ENCODE data around the gene CBFB. TPM values are rescaled to one million over a fixed set of nuclear protein-coding genes. Genes with fewer than 3 reads are reported as not detected.

CBFB gene
- total RNA-seq, 6 donors from 2014 or later: 31.4 to 73.4 (median 54.1) TPM

DNA sequence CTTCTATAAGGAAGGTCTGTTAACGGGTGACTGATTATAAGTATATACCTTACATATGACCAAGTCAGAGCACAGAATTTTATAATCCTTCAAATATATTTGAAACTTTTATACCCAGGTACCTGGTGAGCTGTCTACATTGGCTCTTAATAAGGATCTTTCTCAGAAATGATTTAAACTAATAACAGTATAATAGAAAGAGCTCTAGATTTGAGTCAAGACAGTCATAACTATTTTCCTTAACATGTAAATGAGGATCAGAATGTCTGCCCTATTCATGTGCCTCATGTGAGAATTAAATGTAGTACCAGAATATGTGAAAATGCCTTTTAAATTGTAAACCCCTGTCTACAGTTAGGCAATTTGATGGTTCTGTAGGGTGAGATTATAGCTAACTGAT lies 14.5 kb downstream of the CBFB start:
- WGBS, 2 donors: 90 to 96% methylated on average over 1 of the region's 1 CpG
- no peak for DNase-seq
- H3K4me1 ChIP-seq: no peaks in the 10 kb centered on the region
- TF ChIP-seq, protein P1, sequence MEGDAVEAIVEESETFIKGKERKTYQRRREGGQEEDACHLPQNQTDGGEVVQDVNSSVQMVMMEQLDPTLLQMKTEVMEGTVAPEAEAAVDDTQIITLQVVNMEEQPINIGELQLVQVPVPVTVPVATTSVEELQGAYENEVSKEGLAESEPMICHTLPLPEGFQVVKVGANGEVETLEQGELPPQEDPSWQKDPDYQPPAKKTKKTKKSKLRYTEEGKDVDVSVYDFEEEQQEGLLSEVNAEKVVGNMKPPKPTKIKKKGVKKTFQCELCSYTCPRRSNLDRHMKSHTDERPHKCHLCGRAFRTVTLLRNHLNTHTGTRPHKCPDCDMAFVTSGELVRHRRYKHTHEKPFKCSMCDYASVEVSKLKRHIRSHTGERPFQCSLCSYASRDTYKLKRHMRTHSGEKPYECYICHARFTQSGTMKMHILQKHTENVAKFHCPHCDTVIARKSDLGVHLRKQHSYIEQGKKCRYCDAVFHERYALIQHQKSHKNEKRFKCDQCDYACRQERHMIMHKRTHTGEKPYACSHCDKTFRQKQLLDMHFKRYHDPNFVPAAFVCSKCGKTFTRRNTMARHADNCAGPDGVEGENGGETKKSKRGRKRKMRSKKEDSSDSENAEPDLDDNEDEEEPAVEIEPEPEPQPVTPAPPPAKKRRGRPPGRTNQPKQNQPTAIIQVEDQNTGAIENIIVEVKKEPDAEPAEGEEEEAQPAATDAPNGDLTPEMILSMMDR (IDR thresholded peaks at IDR 0.05): no peak
- TF ChIP-seq POLR2A (IDR thresholded peaks at IDR 0.05) (no peak), POLR2AphosphoS5 (IDR thresholded peaks at IDR 0.05) (no peak)
- peaks cover 0 to 36% (median 4%) of the 10 kb centered on the region in 4 donors for H3K36me3 ChIP-seq
- no peaks in the 10 kb centered on the region for H3K9me3 ChIP-seq
- H3K4me3 ChIP-seq: no peak overlapping the region
- no peak overlapping the region for H3K27ac ChIP-seq
- H3K27me3 ChIP-seq: no peaks in the 10 kb centered on the region
- no peak for ATAC-seq (ENCODE audit: low FRiP score in 2 of 2)

DNA sequence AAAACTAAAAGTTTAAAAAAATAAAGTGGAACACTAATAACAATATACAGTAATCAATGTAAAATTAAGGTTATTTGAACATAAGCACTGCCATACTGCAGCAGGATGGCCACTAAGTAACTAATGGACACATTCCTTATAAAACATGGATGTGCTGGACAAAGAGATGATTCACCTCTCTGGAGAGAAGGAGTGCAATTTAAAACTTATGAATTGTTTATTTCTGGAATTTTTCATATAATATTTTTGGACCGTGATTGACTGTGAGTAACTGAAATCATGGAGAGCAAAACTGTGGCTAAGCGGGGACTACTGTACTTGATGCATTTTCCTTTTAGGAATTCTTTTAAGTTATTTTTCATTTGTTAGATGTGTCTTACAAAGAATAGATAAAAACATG lies 21.8 kb downstream of the CBFB start:
- no peaks in the 10 kb centered on the region for H3K27me3 ChIP-seq
- H3K4me1 ChIP-seq: peaks cover 3 to 7% (median 3%) of the 10 kb centered on the region in 4 donors
- H3K4me3 ChIP-seq: no peak overlapping the region
- ATAC-seq (ENCODE audit: low FRiP score in 2 of 2): no peak
- TF ChIP-seq, protein P1 (IDR thresholded peaks at IDR 0.05): no peak
- TF ChIP-seq POLR2A (IDR thresholded peaks at IDR 0.05): no peak
- no peak for TF ChIP-seq POLR2AphosphoS5 (IDR thresholded peaks at IDR 0.05)
- TF ChIP-seq EP300 (IDR thresholded peaks at IDR 0.05): no peak
- H3K27ac ChIP-seq: no peak overlapping the region
- WGBS, 2 donors: 96 to 98% methylated on average over 2 of the region's 2 CpGs
- H3K9me3 ChIP-seq: no peaks in the 10 kb centered on the region
- no peak for DNase-seq
- H3K36me3 ChIP-seq: peaks cover 0 to 18% (median 7%) of the 10 kb centered on the region in 4 donors

DNA sequence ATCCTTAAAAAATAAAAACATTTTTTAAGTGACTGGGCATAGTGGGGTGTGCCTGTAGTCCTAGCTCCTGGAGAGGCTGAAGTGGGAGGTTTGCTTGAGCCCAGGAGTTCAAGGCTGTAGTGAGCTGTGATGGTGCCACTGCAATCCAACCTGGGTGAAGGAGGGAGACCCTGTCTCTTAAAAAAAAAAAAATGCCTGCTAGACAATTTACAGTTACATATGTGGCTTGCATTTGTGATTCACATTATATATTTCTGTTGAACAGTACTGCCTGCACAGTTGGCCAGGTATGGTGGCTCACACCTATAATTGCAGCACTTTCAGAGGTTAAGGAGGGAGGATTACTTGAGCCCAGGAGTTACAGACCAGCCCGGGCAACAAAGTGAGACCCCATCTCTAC lies 23.4 kb downstream of the CBFB start:
- TF ChIP-seq EP300 (IDR thresholded peaks at IDR 0.05): no peak
- TF ChIP-seq POLR2AphosphoS5 (IDR thresholded peaks at IDR 0.05): no peak
- TF ChIP-seq, protein P1 (IDR thresholded peaks at IDR 0.05): no peak
- DNase-seq (no peak), ATAC-seq (ENCODE audit: low FRiP score in 2 of 2) (no peak)
- Histone ChIP-seq H3K4me1 (peaks cover 3 to 9% (median 4%) of the 10 kb centered on the region in 4 donors), H3K27ac (no peak overlapping the region), H3K4me3 (no peak overlapping the region), H3K36me3 (peaks cover 0 to 6% (median 2%) of the 10 kb centered on the region in 4 donors), H3K9me3 (no peaks in the 10 kb centered on the region), H3K27me3 (no peaks in the 10 kb centered on the region)
- 82 to 87% methylated on average over 1 of the region's 1 CpG for WGBS, 2 donors

DNA sequence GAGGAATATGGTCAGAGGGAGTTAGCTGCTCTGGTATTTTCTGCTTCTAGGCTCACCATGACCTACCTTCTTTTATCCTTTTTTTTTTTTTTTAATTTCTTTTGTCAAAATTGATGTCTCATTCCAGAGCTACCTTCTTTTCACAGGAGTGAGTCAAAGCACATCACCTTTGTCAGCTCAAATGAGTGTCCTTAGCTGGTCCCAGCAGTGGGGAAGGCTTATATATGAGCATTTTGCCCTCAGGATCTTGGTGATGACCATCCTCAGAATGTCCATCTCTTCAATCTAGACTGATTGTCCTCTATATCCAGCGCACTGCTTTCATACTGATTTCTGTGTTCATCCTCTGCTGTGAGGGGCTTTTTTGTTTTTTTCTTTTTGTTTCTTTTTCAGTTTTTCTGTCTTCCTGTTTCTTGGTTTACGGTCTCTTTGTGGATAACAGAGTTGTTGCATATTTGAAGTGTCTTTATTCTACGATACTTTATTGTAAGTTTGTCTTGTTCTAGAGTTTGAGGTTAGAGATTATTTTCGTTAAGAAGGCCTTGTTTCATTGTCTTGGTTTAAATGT lies 24.9 kb downstream of the CBFB start:
- H3K4me3 ChIP-seq: no peak overlapping the region
- H3K9me3 ChIP-seq: no peaks in the 10 kb centered on the region
- no peaks in the 10 kb centered on the region for H3K27me3 ChIP-seq
- no peak overlapping the region for H3K27ac ChIP-seq
- ATAC-seq (ENCODE audit: low FRiP score in 2 of 2): no peak
- TF ChIP-seq POLR2AphosphoS5 (IDR thresholded peaks at IDR 0.05) (no peak), EP300 (IDR thresholded peaks at IDR 0.05) (no peak), POLR2A (IDR thresholded peaks at IDR 0.05) (no peak)
- TF ChIP-seq, protein P1 (IDR thresholded peaks at IDR 0.05): no peak
- H3K36me3 ChIP-seq: peaks cover 0 to 6% (median 2%) of the 10 kb centered on the region in 4 donors
- DNase-seq: no peak
- H3K4me1 ChIP-seq: peaks cover 3 to 9% (median 4%) of the 10 kb centered on the region in 4 donors
- 83% methylated on average over 4 of the region's 4 CpGs for WGBS, 2 donors

DNA sequence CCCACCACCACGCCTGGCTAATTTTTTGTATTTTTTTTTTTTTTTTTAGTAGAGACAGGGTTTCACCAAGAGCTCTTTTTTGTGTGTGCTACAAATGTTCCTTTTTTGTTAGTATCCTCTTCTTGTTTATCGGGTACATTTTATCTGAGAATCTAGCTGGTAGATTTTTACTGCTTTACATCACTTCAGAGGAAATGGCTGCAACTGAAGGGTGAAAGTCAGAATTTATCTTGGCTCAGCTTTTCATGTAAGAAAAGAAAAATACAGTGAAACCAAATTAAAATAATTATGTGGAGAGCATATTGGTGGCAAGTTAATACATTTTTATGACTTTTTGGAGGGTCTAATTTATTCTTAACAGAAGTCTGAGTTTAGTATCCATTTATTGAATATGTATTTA lies 26.0 kb downstream of the CBFB start:
- Histone ChIP-seq H3K4me3 (no peak overlapping the region), H3K27ac (no peak overlapping the region), H3K27me3 (no peaks in the 10 kb centered on the region), H3K4me1 (peaks cover 3 to 9% (median 4%) of the 10 kb centered on the region in 4 donors), H3K36me3 (no peaks in the 10 kb centered on the region), H3K9me3 (no peaks in the 10 kb centered on the region)
- DNase-seq (no peak), ATAC-seq (ENCODE audit: low FRiP score in 2 of 2) (no peak)
- 89 to 95% methylated on average over 2 of the region's 2 CpGs for WGBS, 2 donors
- no peak for TF ChIP-seq EP300 (IDR thresholded peaks at IDR 0.05)
- TF ChIP-seq POLR2AphosphoS5 (IDR thresholded peaks at IDR 0.05): no peak
- TF ChIP-seq, protein P1 (IDR thresholded peaks at IDR 0.05): no peak
- TF ChIP-seq POLR2A (IDR thresholded peaks at IDR 0.05): no peak
